Upper lobe of left lung (tissue), 6 donors: Measurements from ENCODE around the gene BTRC. TPM values are rescaled to one million over a fixed set of nuclear protein-coding genes. Genes with fewer than 3 reads are reported as not detected.

Source experiments
- ATAC-seq, 2 donors: fragments of 200-7000 bp; cut with Tn5 transposase; one replicate each; pipeline ENCODE4 v1.9.1; 2022; ENCODE audit warnings: mild to moderate bottlenecking in 2 of 2, moderate library complexity in 2 of 2; ENCODE audit not compliant: low FRiP score in 2 of 2
- DNase-seq, 2 donors: peaks; one replicate each; pipeline ENCODE4 v3.0.0-alpha.2; 2019 to 2020
- H3K27ac ChIP-seq, 4 donors: fragments of 200-600 bp; sonication (generic); one replicate each; pipeline ENCODE4 v1.5.1; 2016 to 2019
- H3K27me3 ChIP-seq, 4 donors: fragments of 200-600 bp; sonication (generic); one replicate each; pipeline ENCODE4 v1.5.1; 2017 to 2019
- H3K36me3 ChIP-seq, 4 donors: fragments of 200-600 bp; sonication (generic); one replicate each; pipeline ENCODE4 v1.5.1; 2016 to 2019
- H3K4me1 ChIP-seq, 4 donors: fragments of 200-600 bp; sonication (generic); one replicate each; pipeline ENCODE4 v1.5.1; 2018 to 2019
- H3K4me3 ChIP-seq, 4 donors: fragments of 200-600 bp; sonication (generic); one replicate each; pipeline ENCODE4 v1.5.1; 2017 to 2019; ENCODE audit warnings: mild to moderate bottlenecking in 2 of 4, moderate library complexity in 1 of 4
- H3K9me3 ChIP-seq, 4 donors: fragments of 200-600 bp; sonication (generic); one replicate each; pipeline ENCODE4 v1.5.1; 2018 to 2019
- CTCF ChIP-seq, 6 experiments: fragments of 450-650 bp in 4 of 6; fragments of 200-600 bp in 2 of 6; sonication (generic) in 2 of 6; IDR thresholded peaks; one replicate each; pipeline ENCODE4 v1.5.1; 2016 to 2019; ENCODE audit warnings: antibody characterized with exemption in 6 of 6
- EP300 ChIP-seq, 4 donors: sonication (generic); formaldehyde crosslinking; IDR thresholded peaks; one replicate each; pipeline ENCODE4 v1.5.1; 2017; ENCODE audit warnings: antibody characterized with exemption in 4 of 4, control low read depth in 2 of 4
- POLR2A ChIP-seq, 4 donors: fragments of 450-650 bp; IDR thresholded peaks; one replicate each; pipeline ENCODE4 v1.5.1; 2016 to 2017; ENCODE audit warnings: antibody characterized with exemption in 4 of 4, mild to moderate bottlenecking in 2 of 4
- POLR2AphosphoS5 ChIP-seq, 2 donors: sonication (generic); formaldehyde crosslinking; IDR thresholded peaks; one replicate each; pipeline ENCODE4 v1.5.1; 2017; ENCODE audit warnings: antibody characterized with exemption in 2 of 2
- WGBS, 2 donors: methylation state at CpG; one replicate each; pipeline ENCODE4 v1.1.5; 2017 to 2018; 5-methylcytosine and 5-hydroxymethylcytosine counted together
- total RNA-seq, 6 donors: library from RNA; depleted of rRNA in 4 of 6; stranded (reverse); fragments of >200 nt in 4 of 6; gene quantifications; one replicate each; pipeline versions ENCODE4 v1.1.0 to v1.2.1, GENCODE V29; 2016 to 2021
- donor health status: DM: no; HTN: no; CAD: no; lungs with moderate emphysema.
- donor health status: DM: no; HTN: yes; CAD: no; lungs with severe emphysema.

Gene BTRC
- total RNA-seq, 6 donors from 2014 or later, result 8.5 to 21.0 (median 11.6) TPM

DNA sequence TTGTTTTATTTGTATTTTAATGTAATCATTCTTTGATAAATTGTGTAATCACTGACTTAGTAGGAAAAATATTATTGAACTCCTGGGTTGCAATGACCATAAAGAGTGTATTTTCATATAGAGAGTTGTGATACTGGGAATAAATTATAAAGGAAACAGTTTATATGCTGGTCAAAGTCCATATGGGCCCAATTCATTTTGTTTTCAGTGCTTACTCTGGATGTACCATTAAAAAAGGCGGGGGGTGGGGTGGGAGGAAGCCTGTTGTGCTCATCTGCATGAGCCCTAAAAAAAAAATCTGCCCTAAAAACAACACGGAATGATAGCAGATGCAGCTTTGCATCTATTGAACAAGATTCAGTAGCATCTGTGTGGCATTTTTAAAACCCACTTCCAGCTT, 114.2 kb downstream of the BTRC start:
- Histone ChIP-seq H3K27me3 (no peaks in the 10 kb centered on the region), H3K4me1 (peaks cover 0 to 7% (median 3%) of the 10 kb centered on the region in 4 donors), H3K9me3 (no peaks in the 10 kb centered on the region), H3K27ac (no peak overlapping the region), H3K4me3 (no peak overlapping the region), H3K36me3 (peaks cover 0 to 2% (median 0%) of the 10 kb centered on the region in 4 donors)
- 78 to 84% methylated on average over 2 of the region's 2 CpGs for WGBS, 2 donors
- DNase-seq (no peak), ATAC-seq (no peak)
- TF ChIP-seq CTCF (IDR thresholded peaks at IDR 0.05), result no peak
- TF ChIP-seq EP300 (IDR thresholded peaks at IDR 0.05), result no peak
- TF ChIP-seq POLR2AphosphoS5 (IDR thresholded peaks at IDR 0.05), result no peak
- TF ChIP-seq POLR2A (IDR thresholded peaks at IDR 0.05), result no peak

GRCh38 chr10:101476383-101476782, 122.4 kb downstream of the BTRC start:
- Histone ChIP-seq H3K4me3 (no peak overlapping the region), H3K27me3 (no peaks in the 10 kb centered on the region), H3K27ac (no peak overlapping the region), H3K36me3 (no peaks in the 10 kb centered on the region), H3K9me3 (no peaks in the 10 kb centered on the region), H3K4me1 (no peaks in the 10 kb centered on the region)
- ATAC-seq (no peak), DNase-seq (no peak)
- TF ChIP-seq POLR2A (IDR thresholded peaks at IDR 0.05) (no peak), EP300 (IDR thresholded peaks at IDR 0.05) (no peak), CTCF (IDR thresholded peaks at IDR 0.05) (no peak), POLR2AphosphoS5 (IDR thresholded peaks at IDR 0.05) (no peak)
- WGBS, 2 donors, result 84 to 90% methylated on average over 3 of the region's 3 CpGs

- no peaks in the 10 kb centered on the region for H3K27me3 ChIP-seq
- H3K4me3 ChIP-seq, result no peak overlapping the region
- no peak for DNase-seq
- no peaks in the 10 kb centered on the region for H3K9me3 ChIP-seq
- H3K27ac ChIP-seq, result no peak overlapping the region
- no peaks in the 10 kb centered on the region for H3K36me3 ChIP-seq
- no peak for ATAC-seq
- 82% methylated on average over 1 of the region's 1 CpG for WGBS, 2 donors
- TF ChIP-seq POLR2AphosphoS5 (IDR thresholded peaks at IDR 0.05), result no peak
- no peak for TF ChIP-seq EP300 (IDR thresholded peaks at IDR 0.05)
- no peak for TF ChIP-seq CTCF (IDR thresholded peaks at IDR 0.05)
- no peak for TF ChIP-seq POLR2A (IDR thresholded peaks at IDR 0.05)
- peaks cover 0 to 5% (median 0%) of the 10 kb centered on the region in 4 donors for H3K4me1 ChIP-seq
These were observed 125.0 kb downstream of the BTRC start for GRCh38 chr10:101478956-101479355.

GRCh38 chr10:101481256-101481655, 127.3 kb downstream of the BTRC start:
- Histone ChIP-seq H3K4me3 (no peak overlapping the region), H3K9me3 (no peaks in the 10 kb centered on the region), H3K36me3 (no peaks in the 10 kb centered on the region), H3K27ac (no peak overlapping the region), H3K27me3 (no peaks in the 10 kb centered on the region), H3K4me1 (peaks cover 0 to 9% (median 0%) of the 10 kb centered on the region in 4 donors)
- DNase-seq (no peak), ATAC-seq (no peak)
- TF ChIP-seq POLR2A (IDR thresholded peaks at IDR 0.05), result no peak
- no peak for TF ChIP-seq CTCF (IDR thresholded peaks at IDR 0.05)
- no peak for TF ChIP-seq POLR2AphosphoS5 (IDR thresholded peaks at IDR 0.05)
- no peak for TF ChIP-seq EP300 (IDR thresholded peaks at IDR 0.05)

- ATAC-seq, result no peak
- Histone ChIP-seq H3K4me1 (peaks cover 0 to 9% (median 0%) of the 10 kb centered on the region in 4 donors), H3K4me3 (no peak overlapping the region), H3K9me3 (no peaks in the 10 kb centered on the region), H3K36me3 (no peaks in the 10 kb centered on the region), H3K27me3 (no peaks in the 10 kb centered on the region), H3K27ac (no peak overlapping the region)
- DNase-seq, result no peak
- 92 to 96% methylated on average over 10 of the region's 10 CpGs for WGBS, 2 donors
- TF ChIP-seq EP300 (IDR thresholded peaks at IDR 0.05) (no peak), POLR2A (IDR thresholded peaks at IDR 0.05) (no peak), POLR2AphosphoS5 (IDR thresholded peaks at IDR 0.05) (no peak), CTCF (IDR thresholded peaks at IDR 0.05) (no peak)
These were observed 128.6 kb downstream of the BTRC start for GRCh38 chr10:101482568-101482967.
